WTC11 (cell line): ENCODE data around the gene BDKRB2. TPM values are rescaled to one million over a fixed set of nuclear protein-coding genes. Genes with fewer than 3 reads are reported as not detected.

Experiments used
- ATAC-seq: fragments of 200-7000 bp; cut with Tn5 transposase; 2 replicates; pipeline ENCODE4 v1.10.0; 2021; ENCODE audit warnings: mild to moderate bottlenecking, moderate library complexity
- CTCF ChIA-PET: fragments of 300-600 bp; sonication (Branson Sonifier 250); formaldehyde crosslinking; loops from one replicate; lab custom pipeline; 2021; ENCODE audit warnings: antibody characterized with exemption; lab: Charles Lee
- POLR2A ChIA-PET: fragments of 350-600 bp; sonication (Branson Sonifier 250); formaldehyde crosslinking; loops from one replicate; lab custom pipeline; 2021; ENCODE audit warnings: antibody characterized with exemption; lab: Charles Lee
- DNase-seq: peaks from one replicate; pipeline ENCODE4 v3.0.0; 2021; ENCODE audit warnings: low spot score
- H3K27ac Mint-ChIP-seq: 2 replicates; pipeline ENCODE4 v1.8.0; 2021; ENCODE audit warnings: mixed read lengths
- H3K27me3 Mint-ChIP-seq: 2 replicates; pipeline ENCODE4 v1.8.0; 2021; ENCODE audit warnings: low read depth, mild to moderate bottlenecking, moderate library complexity, mixed read lengths
- H3K36me3 Mint-ChIP-seq: 2 replicates; pipeline ENCODE4 v1.8.0; 2021; ENCODE audit warnings: mixed read lengths
- H3K4me1 Mint-ChIP-seq: 2 replicates; pipeline ENCODE4 v1.8.0; 2022; ENCODE audit warnings: mixed read lengths
- H3K4me3 Mint-ChIP-seq: 2 replicates; pipeline ENCODE4 v1.8.0; 2021; ENCODE audit warnings: mild to moderate bottlenecking, moderate library complexity, mixed read lengths
- H3K9me3 Mint-ChIP-seq: 2 replicates; pipeline ENCODE4 v1.8.0; 2021; ENCODE audit warnings: mixed read lengths
- CBFB ChIP-seq: sonication (generic); formaldehyde crosslinking; IDR thresholded peaks from 2 replicates; pipeline ENCODE4 v1.8.1; 2022; ENCODE audit warnings: mild to moderate bottlenecking, low read depth, missing genetic modification reagents
- ELF4 ChIP-seq: sonication (generic); formaldehyde crosslinking; IDR thresholded peaks from 2 replicates; pipeline ENCODE4 v1.8.1; 2022; ENCODE audit warnings: low read depth, mild to moderate bottlenecking, moderate library complexity, missing genetic modification reagents
- ESRRA ChIP-seq: sonication (generic); formaldehyde crosslinking; IDR thresholded peaks from 2 replicates; pipeline ENCODE4 v1.8.1; 2022; ENCODE audit warnings: mild to moderate bottlenecking, missing genetic modification reagents, borderline replicate concordance
- FOXK1 ChIP-seq: sonication (generic); formaldehyde crosslinking; IDR thresholded peaks from 2 replicates; pipeline ENCODE4 v1.8.0; 2022; ENCODE audit warnings: mild to moderate bottlenecking, moderate library complexity, missing genetic modification reagents
- FOXP1 ChIP-seq: sonication (generic); formaldehyde crosslinking; IDR thresholded peaks from 2 replicates; pipeline ENCODE4 v1.8.0; 2022; ENCODE audit warnings: missing genetic modification reagents, mild to moderate bottlenecking, moderate library complexity, borderline replicate concordance
- GABPB1 ChIP-seq: sonication (generic); formaldehyde crosslinking; IDR thresholded peaks from 2 replicates; pipeline ENCODE4 v1.8.1; 2023; ENCODE audit warnings: mild to moderate bottlenecking, missing genetic modification reagents
- JUN ChIP-seq: sonication (generic); formaldehyde crosslinking; IDR thresholded peaks from 2 replicates; pipeline ENCODE4 v1.8.0; 2023; ENCODE audit warnings: mild to moderate bottlenecking, missing genetic modification reagents
- MYBL2 ChIP-seq: sonication (generic); formaldehyde crosslinking; IDR thresholded peaks from 2 replicates; pipeline ENCODE4 v1.8.1; 2023; ENCODE audit warnings: mild to moderate bottlenecking, moderate library complexity, missing genetic modification reagents
- NR3C1 ChIP-seq: sonication (generic); formaldehyde crosslinking; conservative IDR thresholded peaks from 2 replicates; pipeline ENCODE4 v1.8.1; 2023; ENCODE audit warnings: low read depth, mild to moderate bottlenecking, missing genetic modification reagents
- SMAD3 ChIP-seq: sonication (generic); formaldehyde crosslinking; IDR thresholded peaks from 2 replicates; pipeline ENCODE4 v1.8.0; 2022; ENCODE audit warnings: missing genetic modification reagents, mild to moderate bottlenecking, borderline replicate concordance
- SOX15 ChIP-seq: fragments of 250-450 bp; sonication (Bioruptor Pico); IDR thresholded peaks from 2 replicates; pipeline ENCODE4 v1.9.0; 2021; ENCODE audit warnings: mild to moderate bottlenecking
- ZBTB21 ChIP-seq: sonication (generic); formaldehyde crosslinking; IDR thresholded peaks from 2 replicates; pipeline ENCODE4 v1.8.1; 2023; ENCODE audit warnings: mild to moderate bottlenecking, missing genetic modification reagents, borderline replicate concordance
- ZNF396 ChIP-seq: fragments of 250-450 bp; sonication (Bioruptor Pico); IDR thresholded peaks from 2 replicates; pipeline ENCODE4 v1.8.0; 2021; ENCODE audit warnings: mild to moderate bottlenecking, moderate library complexity, borderline replicate concordance
- ZNF416 ChIP-seq: fragments of 250-450 bp; sonication (Bioruptor Pico); IDR thresholded peaks from 2 replicates; pipeline ENCODE4 v1.9.0; 2021; ENCODE audit warnings: mild to moderate bottlenecking, inconsistent platforms
- ZNF423 ChIP-seq: fragments of 250-450 bp; sonication (Bioruptor Pico); IDR thresholded peaks from 2 replicates; pipeline ENCODE4 v2.1.2; 2022; ENCODE audit warnings: mild to moderate bottlenecking, moderate library complexity
- ZNF671 ChIP-seq: fragments of 250-450 bp; sonication (Bioruptor Pico); IDR thresholded peaks from 2 replicates; pipeline ENCODE4 v1.8.0; 2021; ENCODE audit warnings: mild to moderate bottlenecking
- total RNA-seq: library from RNA; stranded (reverse); gene quantifications from 3 replicates; pipeline ENCODE4 v1.2.3, GENCODE V29; 2021
- TF ChIP-seq, protein P1 (sequence below): sonication (generic); formaldehyde crosslinking; IDR thresholded peaks from 2 replicates; pipeline ENCODE4 v1.8.1; 2023; ENCODE audit warnings: mild to moderate bottlenecking, missing genetic modification reagents
- TF ChIP-seq, protein P2 (sequence below): fragments of 250-450 bp; sonication (Bioruptor Pico); IDR thresholded peaks from 2 replicates; pipeline ENCODE4 v1.9.0; 2021; ENCODE audit warnings: mild to moderate bottlenecking
- TF ChIP-seq, protein P3 (sequence below): sonication (generic); formaldehyde crosslinking; IDR thresholded peaks from 2 replicates; pipeline ENCODE4 v1.8.1; 2022; ENCODE audit warnings: missing genetic modification reagents, borderline replicate concordance
- TF ChIP-seq, protein P4 (sequence below): fragments of 250-450 bp; sonication (Bioruptor Pico); IDR thresholded peaks from 2 replicates; pipeline ENCODE4 v1.8.0; 2021; ENCODE audit warnings: mild to moderate bottlenecking
- TF ChIP-seq, protein P5 (sequence below): sonication (generic); formaldehyde crosslinking; conservative IDR thresholded peaks from 2 replicates; pipeline ENCODE4 v1.8.1; 2022; ENCODE audit warnings: mild to moderate bottlenecking, missing genetic modification reagents
- TF ChIP-seq, protein P6 (sequence below): fragments of 200-600 bp; IDR thresholded peaks from 2 replicates; pipeline ENCODE4 v1.8.0; 2022; ENCODE audit warnings: antibody characterized with exemption

BDKRB2 gene
- total RNA-seq, 1 experiment from 2014 or later = 0.17 TPM

DNA sequence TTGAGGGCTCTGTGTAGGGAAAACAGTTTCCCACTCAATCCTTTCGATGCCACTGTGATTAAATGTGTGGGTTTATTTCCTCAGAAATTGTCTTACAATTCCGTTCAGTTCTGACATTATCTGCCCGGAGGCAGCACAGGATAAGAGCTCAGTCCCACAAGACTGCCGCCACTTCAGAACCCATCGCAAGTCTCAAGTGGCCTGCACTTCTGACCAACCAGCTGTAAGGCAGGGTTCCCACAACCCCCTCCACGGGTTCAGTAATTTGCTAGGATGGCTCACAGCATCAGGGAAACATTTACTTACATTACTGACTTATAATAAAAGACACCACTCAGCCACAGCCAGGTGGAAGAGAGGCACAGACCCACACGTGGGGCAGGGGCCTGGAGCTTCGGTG, 17.2 kb downstream of the BDKRB2 start (continued):
- TF ChIP-seq, protein P1, sequence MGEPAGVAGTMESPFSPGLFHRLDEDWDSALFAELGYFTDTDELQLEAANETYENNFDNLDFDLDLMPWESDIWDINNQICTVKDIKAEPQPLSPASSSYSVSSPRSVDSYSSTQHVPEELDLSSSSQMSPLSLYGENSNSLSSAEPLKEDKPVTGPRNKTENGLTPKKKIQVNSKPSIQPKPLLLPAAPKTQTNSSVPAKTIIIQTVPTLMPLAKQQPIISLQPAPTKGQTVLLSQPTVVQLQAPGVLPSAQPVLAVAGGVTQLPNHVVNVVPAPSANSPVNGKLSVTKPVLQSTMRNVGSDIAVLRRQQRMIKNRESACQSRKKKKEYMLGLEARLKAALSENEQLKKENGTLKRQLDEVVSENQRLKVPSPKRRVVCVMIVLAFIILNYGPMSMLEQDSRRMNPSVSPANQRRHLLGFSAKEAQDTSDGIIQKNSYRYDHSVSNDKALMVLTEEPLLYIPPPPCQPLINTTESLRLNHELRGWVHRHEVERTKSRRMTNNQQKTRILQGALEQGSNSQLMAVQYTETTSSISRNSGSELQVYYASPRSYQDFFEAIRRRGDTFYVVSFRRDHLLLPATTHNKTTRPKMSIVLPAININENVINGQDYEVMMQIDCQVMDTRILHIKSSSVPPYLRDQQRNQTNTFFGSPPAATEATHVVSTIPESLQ (CRISPR knock-in tag) = no peak
- TF ChIP-seq, protein P2, sequence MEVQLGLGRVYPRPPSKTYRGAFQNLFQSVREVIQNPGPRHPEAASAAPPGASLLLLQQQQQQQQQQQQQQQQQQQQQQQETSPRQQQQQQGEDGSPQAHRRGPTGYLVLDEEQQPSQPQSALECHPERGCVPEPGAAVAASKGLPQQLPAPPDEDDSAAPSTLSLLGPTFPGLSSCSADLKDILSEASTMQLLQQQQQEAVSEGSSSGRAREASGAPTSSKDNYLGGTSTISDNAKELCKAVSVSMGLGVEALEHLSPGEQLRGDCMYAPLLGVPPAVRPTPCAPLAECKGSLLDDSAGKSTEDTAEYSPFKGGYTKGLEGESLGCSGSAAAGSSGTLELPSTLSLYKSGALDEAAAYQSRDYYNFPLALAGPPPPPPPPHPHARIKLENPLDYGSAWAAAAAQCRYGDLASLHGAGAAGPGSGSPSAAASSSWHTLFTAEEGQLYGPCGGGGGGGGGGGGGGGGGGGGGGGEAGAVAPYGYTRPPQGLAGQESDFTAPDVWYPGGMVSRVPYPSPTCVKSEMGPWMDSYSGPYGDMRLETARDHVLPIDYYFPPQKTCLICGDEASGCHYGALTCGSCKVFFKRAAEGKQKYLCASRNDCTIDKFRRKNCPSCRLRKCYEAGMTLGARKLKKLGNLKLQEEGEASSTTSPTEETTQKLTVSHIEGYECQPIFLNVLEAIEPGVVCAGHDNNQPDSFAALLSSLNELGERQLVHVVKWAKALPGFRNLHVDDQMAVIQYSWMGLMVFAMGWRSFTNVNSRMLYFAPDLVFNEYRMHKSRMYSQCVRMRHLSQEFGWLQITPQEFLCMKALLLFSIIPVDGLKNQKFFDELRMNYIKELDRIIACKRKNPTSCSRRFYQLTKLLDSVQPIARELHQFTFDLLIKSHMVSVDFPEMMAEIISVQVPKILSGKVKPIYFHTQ (CRISPR knock-in tag) = no peak
- no peak for TF ChIP-seq CBFB (CRISPR knock-in tag)

DNA sequence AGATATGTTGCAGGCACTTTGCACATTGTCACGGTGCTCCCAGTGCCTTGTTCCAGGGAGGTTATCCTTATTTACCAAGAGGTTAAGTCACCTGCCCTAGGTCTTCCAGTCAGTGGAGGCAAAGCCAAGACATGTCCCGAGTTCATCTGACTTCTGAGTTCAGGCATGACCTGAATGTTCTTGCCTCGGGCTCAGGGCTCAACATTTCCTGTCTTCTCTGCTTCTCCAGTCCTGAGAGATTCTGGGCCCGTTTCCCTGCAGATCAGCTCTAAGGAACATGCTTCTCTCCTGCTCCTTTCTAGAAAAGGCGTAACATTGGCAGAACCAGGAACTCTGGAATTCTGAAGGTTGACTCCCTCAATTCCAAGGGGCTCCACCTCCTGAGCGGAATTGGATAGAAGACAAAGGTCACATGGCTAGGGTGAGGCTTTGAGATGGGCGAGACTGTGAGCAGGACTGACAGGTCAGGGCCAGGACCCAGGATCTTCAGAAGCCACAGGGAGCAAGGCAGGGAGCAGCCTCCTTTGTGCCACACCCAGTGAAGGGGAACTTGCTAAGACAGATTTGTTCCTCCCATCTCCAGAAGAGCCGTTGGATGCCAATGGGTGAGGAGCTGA, 19.9 kb downstream of the BDKRB2 start:
- H3K9me3 Mint-ChIP-seq = peaks cover 17% of the 10 kb centered on the region
- CTCF ChIA-PET = interaction anchor here (1.1 kb wide), 1 partner anchor 124 kb away, joined by 3 read pairs; no protein-coding TSS in a partner anchor
- POLR2A ChIA-PET = no interaction called here
- peaks cover 4% of the 10 kb centered on the region for H3K36me3 Mint-ChIP-seq
- peaks cover 6% of the 10 kb centered on the region; the same call in 1 of the 2 replicates for H3K4me1 Mint-ChIP-seq
- no peak for TF ChIP-seq SMAD3
- TF ChIP-seq, protein P3, sequence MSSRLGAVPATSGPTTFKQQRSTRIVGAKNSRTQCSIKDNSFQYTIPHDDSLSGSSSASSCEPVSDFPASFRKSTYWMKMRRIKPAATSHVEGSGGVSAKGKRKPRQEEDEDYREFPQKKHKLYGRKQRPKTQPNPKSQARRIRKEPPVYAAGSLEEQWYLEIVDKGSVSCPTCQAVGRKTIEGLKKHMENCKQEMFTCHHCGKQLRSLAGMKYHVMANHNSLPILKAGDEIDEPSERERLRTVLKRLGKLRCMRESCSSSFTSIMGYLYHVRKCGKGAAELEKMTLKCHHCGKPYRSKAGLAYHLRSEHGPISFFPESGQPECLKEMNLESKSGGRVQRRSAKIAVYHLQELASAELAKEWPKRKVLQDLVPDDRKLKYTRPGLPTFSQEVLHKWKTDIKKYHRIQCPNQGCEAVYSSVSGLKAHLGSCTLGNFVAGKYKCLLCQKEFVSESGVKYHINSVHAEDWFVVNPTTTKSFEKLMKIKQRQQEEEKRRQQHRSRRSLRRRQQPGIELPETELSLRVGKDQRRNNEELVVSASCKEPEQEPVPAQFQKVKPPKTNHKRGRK (CRISPR knock-in tag) = no peak
- no peak for TF ChIP-seq MYBL2 (CRISPR knock-in tag)
- no peak for TF ChIP-seq ZNF671 (CRISPR knock-in tag)
- TF ChIP-seq, protein P1 (CRISPR knock-in tag) = no peak
- no peak for TF ChIP-seq JUN (CRISPR knock-in tag)
- no peak for TF ChIP-seq FOXK1 (CRISPR knock-in tag)
- TF ChIP-seq ELF4 (CRISPR knock-in tag) = no peak
- no peak for TF ChIP-seq GABPB1 (CRISPR knock-in tag)
- TF ChIP-seq ZBTB21 (CRISPR knock-in tag) = no peak
- no peak for TF ChIP-seq FOXP1
- no peak for TF ChIP-seq ZNF423
- TF ChIP-seq, protein P4, sequence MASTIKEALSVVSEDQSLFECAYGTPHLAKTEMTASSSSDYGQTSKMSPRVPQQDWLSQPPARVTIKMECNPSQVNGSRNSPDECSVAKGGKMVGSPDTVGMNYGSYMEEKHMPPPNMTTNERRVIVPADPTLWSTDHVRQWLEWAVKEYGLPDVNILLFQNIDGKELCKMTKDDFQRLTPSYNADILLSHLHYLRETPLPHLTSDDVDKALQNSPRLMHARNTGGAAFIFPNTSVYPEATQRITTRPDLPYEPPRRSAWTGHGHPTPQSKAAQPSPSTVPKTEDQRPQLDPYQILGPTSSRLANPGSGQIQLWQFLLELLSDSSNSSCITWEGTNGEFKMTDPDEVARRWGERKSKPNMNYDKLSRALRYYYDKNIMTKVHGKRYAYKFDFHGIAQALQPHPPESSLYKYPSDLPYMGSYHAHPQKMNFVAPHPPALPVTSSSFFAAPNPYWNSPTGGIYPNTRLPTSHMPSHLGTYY (CRISPR knock-in tag) = no peak
- no peak for TF ChIP-seq NR3C1 (CRISPR knock-in tag)
- TF ChIP-seq ESRRA (CRISPR knock-in tag) = no peak
- TF ChIP-seq, protein P5, sequence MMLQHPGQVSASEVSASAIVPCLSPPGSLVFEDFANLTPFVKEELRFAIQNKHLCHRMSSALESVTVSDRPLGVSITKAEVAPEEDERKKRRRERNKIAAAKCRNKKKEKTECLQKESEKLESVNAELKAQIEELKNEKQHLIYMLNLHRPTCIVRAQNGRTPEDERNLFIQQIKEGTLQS = no peak
- TF ChIP-seq, protein P6, sequence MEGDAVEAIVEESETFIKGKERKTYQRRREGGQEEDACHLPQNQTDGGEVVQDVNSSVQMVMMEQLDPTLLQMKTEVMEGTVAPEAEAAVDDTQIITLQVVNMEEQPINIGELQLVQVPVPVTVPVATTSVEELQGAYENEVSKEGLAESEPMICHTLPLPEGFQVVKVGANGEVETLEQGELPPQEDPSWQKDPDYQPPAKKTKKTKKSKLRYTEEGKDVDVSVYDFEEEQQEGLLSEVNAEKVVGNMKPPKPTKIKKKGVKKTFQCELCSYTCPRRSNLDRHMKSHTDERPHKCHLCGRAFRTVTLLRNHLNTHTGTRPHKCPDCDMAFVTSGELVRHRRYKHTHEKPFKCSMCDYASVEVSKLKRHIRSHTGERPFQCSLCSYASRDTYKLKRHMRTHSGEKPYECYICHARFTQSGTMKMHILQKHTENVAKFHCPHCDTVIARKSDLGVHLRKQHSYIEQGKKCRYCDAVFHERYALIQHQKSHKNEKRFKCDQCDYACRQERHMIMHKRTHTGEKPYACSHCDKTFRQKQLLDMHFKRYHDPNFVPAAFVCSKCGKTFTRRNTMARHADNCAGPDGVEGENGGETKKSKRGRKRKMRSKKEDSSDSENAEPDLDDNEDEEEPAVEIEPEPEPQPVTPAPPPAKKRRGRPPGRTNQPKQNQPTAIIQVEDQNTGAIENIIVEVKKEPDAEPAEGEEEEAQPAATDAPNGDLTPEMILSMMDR = no peak
- no peak for TF ChIP-seq ZNF416 (CRISPR knock-in tag)
- TF ChIP-seq SOX15 (CRISPR knock-in tag) = no peak
- no peak for TF ChIP-seq ZNF396 (CRISPR knock-in tag)
- TF ChIP-seq, all 79 proteins: peak for 0
- H3K4me3 Mint-ChIP-seq = no peak overlapping the region
- ATAC-seq (no peak), DNase-seq (no peak)
- no peak overlapping the region for H3K27ac Mint-ChIP-seq
- H3K27me3 Mint-ChIP-seq = peaks cover 6% of the 10 kb centered on the region; the same call in 1 of the 2 replicates
